NCI-H1417 treated with DMSO at 0.1 percent for 48 hours (cell line): Measurements from ENCODE around the gene LARGE1.
A peak's percentile ranks its signal among the peaks of the same experiment; 100 is the strongest.

ENCODE experiments used
- DNase-seq: peaks from one replicate; lab custom pipeline; 2025; lab: John Stamatoyannopoulos, UW

Gene LARGE1

DNA sequence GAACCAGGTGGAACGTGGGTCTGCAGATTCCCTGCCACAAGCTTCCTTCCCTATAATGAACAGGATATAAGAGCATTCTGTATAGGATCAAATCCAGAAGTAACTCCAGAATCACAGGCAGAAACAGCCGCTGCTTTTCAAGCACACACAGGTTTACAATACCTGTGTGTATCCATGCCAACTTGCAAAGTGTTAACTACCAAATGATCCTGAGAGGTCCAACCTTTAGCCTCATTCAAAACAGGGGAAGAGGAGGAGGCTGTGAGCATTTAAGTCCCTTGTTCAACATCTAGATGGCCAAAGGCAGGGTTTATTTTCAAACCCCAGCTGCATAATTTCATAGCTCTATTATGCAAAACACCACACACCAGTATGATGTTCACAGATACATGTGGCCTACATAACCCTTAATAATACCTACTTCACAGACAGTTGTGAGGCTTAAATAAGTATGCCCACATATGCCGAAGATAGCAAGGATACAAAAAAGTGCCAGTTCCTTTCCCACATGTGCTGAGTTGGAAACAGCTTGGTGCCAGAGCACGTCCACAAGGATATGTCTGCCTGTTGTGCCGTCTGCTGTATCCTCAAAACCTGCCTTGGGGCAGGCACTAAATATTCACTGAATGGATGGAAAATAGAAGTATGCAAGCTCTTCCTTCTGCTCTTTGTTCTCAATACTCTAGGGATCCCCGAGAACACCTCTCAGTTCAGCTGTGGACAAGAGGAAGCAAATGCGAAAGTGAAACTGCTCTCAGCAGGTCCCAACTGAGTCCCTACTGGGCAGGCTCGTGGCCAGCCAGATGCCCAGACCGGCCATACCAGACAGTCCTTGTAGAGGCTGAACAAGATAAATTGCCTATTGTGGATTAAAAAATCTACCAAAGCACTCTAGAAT, 66.8 kb downstream of the LARGE1 start:
- DNase-seq: no peak

GRCh38 chr22:33851821-33852384, 68.4 kb downstream of the LARGE1 start:
- no peak for DNase-seq

DNA sequence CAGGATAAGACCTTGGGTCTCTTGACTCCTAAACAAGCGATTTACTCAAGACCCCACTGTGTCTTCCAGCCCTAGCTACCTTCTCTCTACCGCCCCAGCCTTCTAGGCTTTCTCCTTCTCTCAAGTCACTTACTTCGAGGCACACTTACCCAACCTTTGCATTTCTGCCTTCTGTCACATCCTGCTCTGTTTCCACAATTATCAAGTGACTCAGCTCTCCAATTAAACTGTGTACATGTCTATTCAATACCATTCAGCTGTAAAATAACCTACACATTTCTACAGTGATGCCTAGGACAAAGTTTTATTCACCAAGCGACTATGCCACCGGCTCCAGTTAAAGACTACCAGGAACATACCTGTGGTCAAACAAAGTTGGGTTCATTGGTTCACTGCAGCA, 69.0 kb downstream of the LARGE1 start:
- peak; percentile 27 for DNase-seq

DNA sequence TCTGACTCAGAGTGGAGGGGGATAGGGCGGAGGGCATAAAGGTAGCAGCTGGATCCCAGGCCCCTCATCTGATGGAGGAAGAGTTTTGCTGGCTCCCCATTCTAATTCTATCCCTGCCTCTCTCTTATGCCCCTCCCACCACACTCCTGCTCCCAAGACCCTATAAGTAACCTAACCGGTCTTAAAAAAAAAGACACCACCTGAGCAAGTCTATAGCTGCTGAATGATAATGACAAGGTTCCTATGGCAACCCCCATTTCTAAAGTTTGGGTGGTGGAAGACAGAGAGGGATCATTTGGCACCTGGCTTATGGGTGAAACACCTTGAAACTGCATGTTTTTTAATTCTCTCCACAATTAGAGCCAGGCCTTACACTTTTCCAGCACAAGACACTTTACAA, 69.6 kb downstream of the LARGE1 start:
- DNase-seq: no peak

GRCh38 chr22:33850193-33850592, 70.1 kb downstream of the LARGE1 start:
- DNase-seq: no peak

DNA sequence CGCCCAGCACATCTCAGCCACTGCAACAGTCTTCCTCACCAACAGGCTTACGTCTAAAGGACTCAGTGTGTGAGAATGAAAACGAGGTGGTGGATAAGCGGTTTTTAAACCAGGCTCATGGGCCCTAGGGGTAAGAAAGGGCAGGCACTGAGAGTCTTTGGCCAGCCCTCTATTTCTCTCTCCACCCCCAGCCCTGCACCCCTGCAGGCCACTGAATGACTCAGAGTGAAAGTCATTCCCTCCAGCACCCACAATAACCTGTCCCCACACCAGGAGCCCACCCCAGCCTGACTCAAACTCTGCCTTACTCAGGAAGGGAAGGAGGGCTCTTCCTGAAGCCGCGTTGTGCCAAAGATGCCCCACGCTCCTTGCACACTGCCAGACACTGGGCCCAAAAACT, 72.0 kb downstream of the LARGE1 start:
- DNase-seq: no peak

- no peak for DNase-seq
Measured at GRCh38 chr22:33844273-33844672, 76.0 kb downstream of the LARGE1 start.

DNA sequence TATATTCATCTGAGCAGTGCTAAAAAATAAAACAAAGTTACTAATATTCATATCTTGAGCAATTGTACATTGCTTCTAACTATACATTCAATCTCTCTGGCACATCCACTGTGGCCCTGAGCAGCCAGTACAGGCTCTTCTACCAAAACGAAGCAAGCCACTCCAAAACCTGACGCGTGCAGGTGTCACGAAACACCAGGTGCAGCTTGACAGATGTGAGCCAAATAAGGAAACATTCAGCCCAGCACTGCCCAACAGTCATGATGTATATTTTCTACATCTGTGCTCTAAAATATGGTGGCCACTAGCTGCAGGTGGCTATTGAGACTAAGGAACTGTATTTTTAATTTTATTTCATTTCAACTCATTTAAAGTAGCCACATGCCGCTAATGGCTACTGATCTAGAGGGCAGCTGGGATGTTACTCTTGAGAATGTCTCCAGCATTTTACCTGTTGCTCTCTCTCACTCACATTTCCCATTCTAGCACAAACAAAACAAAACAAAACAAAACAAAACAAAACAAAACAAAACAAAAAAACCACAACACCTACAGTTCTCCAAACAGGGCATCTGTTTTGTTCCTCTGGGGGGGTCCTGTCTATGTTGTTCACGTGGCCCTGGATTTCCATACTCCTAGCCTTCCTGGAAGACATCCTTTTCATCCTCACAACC, 77.7 kb downstream of the LARGE1 start:
- no peak for DNase-seq

DNA sequence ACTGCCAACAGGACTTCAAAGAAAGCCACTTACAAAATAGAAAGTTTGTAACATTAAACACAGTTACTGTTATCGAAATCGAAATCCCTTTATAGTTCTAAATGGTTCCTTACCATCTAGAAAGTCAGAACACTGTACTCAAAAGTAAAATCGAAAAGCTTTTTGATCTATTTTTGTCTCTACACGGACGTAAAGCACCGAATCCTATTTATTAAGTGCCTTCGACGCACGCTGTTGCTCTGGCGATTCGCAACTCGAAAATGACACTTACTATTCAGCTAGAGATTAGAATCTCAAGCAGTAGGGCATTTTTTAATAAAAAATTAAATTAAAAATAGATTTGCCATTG, 78.3 kb downstream of the LARGE1 start:
- no peak for DNase-seq

DNA sequence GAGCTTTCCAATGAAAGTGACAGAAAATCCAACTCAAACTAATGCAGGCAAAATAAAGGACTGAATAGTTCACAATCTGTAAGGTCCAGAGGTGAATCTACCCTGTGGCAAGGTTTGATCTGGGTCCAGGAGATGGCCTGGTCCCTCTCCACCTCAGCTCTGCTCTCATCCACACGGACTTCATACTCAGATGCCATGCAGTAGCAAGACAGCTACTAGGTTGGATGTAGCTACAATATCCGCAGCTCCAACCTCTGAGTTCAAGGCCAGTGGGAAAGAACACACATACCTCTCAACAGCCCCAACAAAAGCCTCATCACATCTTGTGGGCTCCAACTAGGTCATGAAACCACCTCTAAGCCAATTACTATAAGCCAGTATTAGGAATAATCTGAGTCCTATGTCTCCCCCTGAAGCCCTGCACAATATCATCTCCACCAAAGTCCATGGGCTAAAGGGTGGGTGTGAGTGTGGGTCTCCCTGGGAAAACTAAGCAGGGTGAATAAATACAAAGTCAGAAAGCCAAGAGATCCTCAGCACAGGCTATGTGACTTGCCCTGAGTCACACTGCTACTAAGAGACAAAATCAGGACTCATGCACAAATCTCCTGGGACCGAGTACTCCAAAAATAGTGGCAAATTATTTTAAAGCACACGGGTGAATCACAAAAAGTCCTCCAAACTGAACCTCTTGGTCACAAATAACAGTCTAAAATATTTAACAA, 78.8 kb downstream of the LARGE1 start:
- DNase-seq: no peak

- DNase-seq: no peak
Measured at GRCh38 chr22:33838644-33839043, 81.6 kb downstream of the LARGE1 start.

GRCh38 chr22:33837826-33838225, 82.5 kb downstream of the LARGE1 start:
- DNase-seq: no peak

GRCh38 chr22:33835265-33835664, 85.0 kb downstream of the LARGE1 start:
- DNase-seq: no peak

- DNase-seq: no peak
Measured at GRCh38 chr22:33832558-33833151, 87.6 kb downstream of the LARGE1 start.

GRCh38 chr22:33831651-33832050, 88.6 kb downstream of the LARGE1 start:
- no peak for DNase-seq

DNA sequence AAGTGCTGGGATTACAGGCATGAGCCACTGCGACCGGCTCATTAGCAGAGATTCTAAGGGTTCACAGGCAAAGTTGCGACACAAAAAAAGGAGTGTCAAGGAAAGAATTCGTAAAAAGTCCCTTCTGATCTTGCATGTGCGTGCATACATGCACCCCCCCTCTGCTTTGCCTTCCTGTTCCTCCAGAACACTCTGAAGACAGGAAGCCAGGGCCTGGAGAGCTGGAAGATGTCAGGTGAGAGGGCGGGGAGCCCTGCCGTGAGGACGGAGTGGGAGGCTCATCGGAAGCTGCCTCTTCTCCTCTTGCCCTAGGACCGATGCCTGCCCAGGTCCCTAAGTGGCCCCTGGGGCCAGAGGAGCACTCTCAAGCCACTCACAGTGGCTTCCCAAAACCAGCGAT, 89.1 kb downstream of the LARGE1 start:
- no peak for DNase-seq

DNA sequence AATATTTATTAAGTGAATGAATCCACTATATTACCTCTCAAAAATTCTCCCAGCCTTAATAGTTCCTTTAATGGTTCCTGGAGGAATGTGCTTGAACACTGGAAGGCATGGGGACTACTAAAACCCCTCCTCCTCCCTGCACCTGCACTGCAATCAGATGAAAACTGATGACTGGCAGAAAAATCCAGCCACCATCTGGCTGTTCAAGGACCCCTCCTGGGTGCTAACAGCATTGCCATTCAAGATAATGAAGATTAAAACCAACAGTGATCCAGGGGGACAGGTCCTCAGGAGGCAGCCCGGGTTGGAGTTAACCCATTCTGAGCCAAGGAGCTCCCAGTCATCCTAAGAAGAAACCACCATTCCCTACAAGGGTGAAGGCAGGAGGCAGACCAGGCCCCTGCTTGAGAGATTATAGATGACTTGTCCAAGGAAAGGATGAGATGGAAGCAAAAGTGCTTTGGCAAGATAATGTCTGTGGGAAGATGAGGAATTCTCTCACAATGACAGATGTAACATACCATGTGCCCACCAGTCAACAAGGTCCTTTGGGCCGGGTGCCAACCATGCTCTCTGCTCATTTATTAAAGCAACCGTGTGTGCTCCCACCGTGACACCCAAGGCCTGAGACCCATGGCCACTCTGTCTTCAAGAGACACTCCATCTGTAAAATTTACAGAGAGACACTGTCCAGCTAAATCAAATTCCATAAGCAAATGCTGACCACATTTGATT, 90.6 kb downstream of the LARGE1 start:
- DNase-seq: no peak

DNA sequence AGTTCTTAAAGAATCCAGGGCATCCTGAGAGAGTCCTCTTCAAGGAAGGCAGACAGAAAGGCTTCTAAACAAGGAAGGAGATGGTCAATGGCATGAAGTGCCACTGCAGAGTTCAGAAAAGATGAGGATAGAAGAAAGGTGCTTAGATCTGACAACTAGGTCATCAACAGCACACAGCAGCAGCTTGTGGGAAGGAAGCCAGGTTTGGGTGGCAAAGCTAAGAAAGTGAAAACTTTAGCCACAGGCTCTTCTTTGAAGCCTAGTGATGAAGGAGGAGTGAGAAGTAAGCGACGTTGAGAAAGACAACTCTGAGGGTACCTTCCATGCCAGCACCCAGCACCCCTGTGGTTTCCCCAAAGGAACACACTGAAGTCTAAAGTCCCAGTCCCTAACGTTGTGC, 92.0 kb downstream of the LARGE1 start:
- DNase-seq: no peak

- no peak for DNase-seq
Measured at GRCh38 chr22:33825761-33826160, 94.5 kb downstream of the LARGE1 start.

GRCh38 chr22:33823552-33823951, 96.7 kb downstream of the LARGE1 start:
- no peak for DNase-seq

- DNase-seq: no peak
Measured at GRCh38 chr22:33821290-33821689, 99.0 kb downstream of the LARGE1 start.

DNA sequence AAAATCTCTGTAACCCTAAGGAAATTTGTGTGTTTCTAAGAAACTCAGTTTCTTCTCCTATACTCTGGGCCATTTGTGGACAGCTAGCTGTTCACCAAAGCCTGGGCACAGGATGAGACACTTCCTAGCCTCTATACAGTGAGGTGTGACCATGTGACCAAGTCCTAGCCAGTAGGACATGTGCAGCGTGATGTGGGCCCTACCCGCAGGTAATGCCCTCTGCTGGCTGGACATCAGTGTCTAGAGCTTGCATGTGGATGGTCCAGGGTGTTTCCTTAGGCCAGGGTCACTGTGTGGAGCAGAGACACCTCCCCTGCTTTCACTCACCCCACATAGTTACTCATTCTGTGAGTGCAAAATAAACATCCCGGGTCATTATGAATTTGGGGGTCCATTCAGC, 100.5 kb downstream of the LARGE1 start:
- no peak for DNase-seq
